T-helper 1 cell treated with Interleukin-12 subunit alpha and Interleukin-12 subunit beta and Interleukin-4 antibody, amounts not matched to agents 30 μg/mL and 1 μg/mL, for 36 hours (primary cell): ENCODE data around the gene STXBP3.
"Not testable (repeated sequence)": the region's sequence is repeated elsewhere in the genome, so short reads cannot be mapped to it uniquely, and the experiment has no call there.

ENCODE experiments used
- H3K27ac Mint-ChIP-seq: one replicate; pipeline ENCODE4 v1.8.0; 2021; ENCODE audit warnings: mild to moderate bottlenecking, mixed read lengths
- H3K27me3 Mint-ChIP-seq: one replicate; pipeline ENCODE4 v1.8.0; 2021; ENCODE audit warnings: low read depth, mixed read lengths
- H3K36me3 Mint-ChIP-seq: one replicate; pipeline ENCODE4 v1.8.0; 2021; ENCODE audit warnings: low read depth, mixed read lengths
- H3K4me1 Mint-ChIP-seq: one replicate; pipeline ENCODE4 v1.8.0; 2021; ENCODE audit warnings: low read depth, mixed read lengths
- H3K4me3 Mint-ChIP-seq: one replicate; pipeline ENCODE4 v1.8.0; 2021; ENCODE audit warnings: mild to moderate bottlenecking, moderate library complexity, mixed read lengths
- H3K9me3 Mint-ChIP-seq: one replicate; pipeline ENCODE4 v1.8.0; 2021; ENCODE audit warnings: mixed read lengths

Gene STXBP3

GRCh38 chr1:108750476-108751181, 4.2 kb downstream of the STXBP3 start:
- Mint-ChIP-seq H3K27ac (no peak overlapping the region), H3K4me1 (peaks cover 34% of the 10 kb centered on the region), H3K4me3 (no peak overlapping the region), H3K27me3 (no peaks in the 10 kb centered on the region), H3K36me3 (peaks cover 31% of the 10 kb centered on the region), H3K9me3 (no peaks in the 10 kb centered on the region)

- Mint-ChIP-seq H3K27me3 (no peaks in the 10 kb centered on the region), H3K4me1 (peaks cover 27% of the 10 kb centered on the region), H3K9me3 (no peaks in the 10 kb centered on the region), H3K27ac (no peak overlapping the region), H3K36me3 (peaks cover 28% of the 10 kb centered on the region), H3K4me3 (no peak overlapping the region)
Measured at GRCh38 chr1:108753363-108753762, 6.9 kb downstream of the STXBP3 start.

GRCh38 chr1:108758796-108759195, 12.3 kb downstream of the STXBP3 start:
- no peaks in the 10 kb centered on the region for H3K9me3 Mint-ChIP-seq
- no peak overlapping the region for H3K4me3 Mint-ChIP-seq
- no peaks in the 10 kb centered on the region for H3K27me3 Mint-ChIP-seq
- peaks cover 6% of the 10 kb centered on the region for H3K4me1 Mint-ChIP-seq
- H3K36me3 Mint-ChIP-seq, result peaks cover 18% of the 10 kb centered on the region
- no peak overlapping the region for H3K27ac Mint-ChIP-seq

GRCh38 chr1:108767115-108767514, 20.6 kb downstream of the STXBP3 start:
- Mint-ChIP-seq H3K36me3 (peaks cover 25% of the 10 kb centered on the region), H3K27ac (no peak overlapping the region), H3K4me1 (peaks cover 3% of the 10 kb centered on the region), H3K4me3 (no peak overlapping the region), H3K9me3 (no peaks in the 10 kb centered on the region), H3K27me3 (no peaks in the 10 kb centered on the region)

GRCh38 chr1:108767708-108768107, 21.2 kb downstream of the STXBP3 start:
- Mint-ChIP-seq H3K27ac (no peak overlapping the region), H3K4me3 (no peak overlapping the region), H3K27me3 (no peaks in the 10 kb centered on the region), H3K9me3 (no peaks in the 10 kb centered on the region), H3K36me3 (peaks cover 22% of the 10 kb centered on the region), H3K4me1 (peaks cover 3% of the 10 kb centered on the region)

GRCh38 chr1:108777839-108778238, 31.4 kb downstream of the STXBP3 start:
- Mint-ChIP-seq H3K36me3 (peaks cover 35% of the 10 kb centered on the region), H3K4me3 (no peak overlapping the region), H3K27me3 (no peaks in the 10 kb centered on the region), H3K9me3 (no peaks in the 10 kb centered on the region), H3K4me1 (peaks cover 1% of the 10 kb centered on the region), H3K27ac (no peak overlapping the region)

GRCh38 chr1:108779455-108779854, 33.0 kb downstream of the STXBP3 start:
- Mint-ChIP-seq H3K4me3 (no peak overlapping the region), H3K4me1 (peaks cover 1% of the 10 kb centered on the region), H3K9me3 (peaks cover 11% of the 10 kb centered on the region), H3K27me3 (no peaks in the 10 kb centered on the region), H3K36me3 (peaks cover 43% of the 10 kb centered on the region), H3K27ac (no peak overlapping the region)

GRCh38 chr1:108780937-108781574, 34.6 kb downstream of the STXBP3 start:
- H3K9me3 Mint-ChIP-seq, result peaks cover 26% of the 10 kb centered on the region
- H3K4me3 Mint-ChIP-seq, result no peak overlapping the region
- no peak overlapping the region for H3K27ac Mint-ChIP-seq
- H3K4me1 Mint-ChIP-seq, result peaks cover 1% of the 10 kb centered on the region
- peaks cover 51% of the 10 kb centered on the region for H3K36me3 Mint-ChIP-seq
- no peaks in the 10 kb centered on the region for H3K27me3 Mint-ChIP-seq

- Mint-ChIP-seq H3K9me3 (peaks cover 27% of the 10 kb centered on the region), H3K36me3 (peaks cover 53% of the 10 kb centered on the region)
- H3K27ac Mint-ChIP-seq, H3K4me1 Mint-ChIP-seq, H3K4me3 Mint-ChIP-seq, H3K27me3 Mint-ChIP-seq: not testable (repeated sequence)
Measured at GRCh38 chr1:108781575-108781944, 35.1 kb downstream of the STXBP3 start.

GRCh38 chr1:108785264-108785663, 38.8 kb downstream of the STXBP3 start:
- H3K27ac Mint-ChIP-seq, result no peak overlapping the region
- H3K4me3 Mint-ChIP-seq, result no peak overlapping the region
- H3K27me3 Mint-ChIP-seq, result no peaks in the 10 kb centered on the region
- H3K9me3 Mint-ChIP-seq, result peaks cover 27% of the 10 kb centered on the region
- peaks cover 1% of the 10 kb centered on the region for H3K4me1 Mint-ChIP-seq
- H3K36me3 Mint-ChIP-seq, result peaks cover 63% of the 10 kb centered on the region

- no peak overlapping the region for H3K27ac Mint-ChIP-seq
- no peak overlapping the region for H3K4me3 Mint-ChIP-seq
- H3K9me3 Mint-ChIP-seq, result peaks cover 27% of the 10 kb centered on the region
- peaks cover 1% of the 10 kb centered on the region for H3K4me1 Mint-ChIP-seq
- H3K36me3 Mint-ChIP-seq, result peaks cover 64% of the 10 kb centered on the region
- no peaks in the 10 kb centered on the region for H3K27me3 Mint-ChIP-seq
Measured at GRCh38 chr1:108785880-108786279, 39.4 kb downstream of the STXBP3 start.

- peaks cover 19% of the 10 kb centered on the region for H3K9me3 Mint-ChIP-seq
- H3K27me3 Mint-ChIP-seq, result no peaks in the 10 kb centered on the region
- H3K27ac Mint-ChIP-seq, result no peak overlapping the region
- H3K36me3 Mint-ChIP-seq, result peaks cover 56% of the 10 kb centered on the region
- H3K4me3 Mint-ChIP-seq, result no peak overlapping the region
- H3K4me1 Mint-ChIP-seq, result no peaks in the 10 kb centered on the region
Measured at GRCh38 chr1:108791790-108792189, 45.3 kb downstream of the STXBP3 start.

GRCh38 chr1:108792420-108792819, 45.9 kb downstream of the STXBP3 start:
- peaks cover 53% of the 10 kb centered on the region for H3K36me3 Mint-ChIP-seq
- H3K27me3 Mint-ChIP-seq, result no peaks in the 10 kb centered on the region
- no peaks in the 10 kb centered on the region for H3K4me1 Mint-ChIP-seq
- H3K4me3 Mint-ChIP-seq, result no peak overlapping the region
- peaks cover 19% of the 10 kb centered on the region for H3K9me3 Mint-ChIP-seq
- H3K27ac Mint-ChIP-seq, result no peak overlapping the region

- peaks cover 39% of the 10 kb centered on the region for H3K36me3 Mint-ChIP-seq
- H3K9me3 Mint-ChIP-seq, result no peaks in the 10 kb centered on the region
- no peak overlapping the region for H3K4me3 Mint-ChIP-seq
- no peaks in the 10 kb centered on the region for H3K27me3 Mint-ChIP-seq
- no peaks in the 10 kb centered on the region for H3K4me1 Mint-ChIP-seq
- no peak overlapping the region for H3K27ac Mint-ChIP-seq
Measured at GRCh38 chr1:108799001-108799400, 52.5 kb downstream of the STXBP3 start.

GRCh38 chr1:108801101-108801500, 54.6 kb downstream of the STXBP3 start:
- no peak overlapping the region for H3K4me3 Mint-ChIP-seq
- no peaks in the 10 kb centered on the region for H3K27me3 Mint-ChIP-seq
- H3K9me3 Mint-ChIP-seq, result no peaks in the 10 kb centered on the region
- peaks cover 40% of the 10 kb centered on the region for H3K36me3 Mint-ChIP-seq
- H3K27ac Mint-ChIP-seq, result no peak overlapping the region
- no peaks in the 10 kb centered on the region for H3K4me1 Mint-ChIP-seq
